Activated CD4-positive, alpha-beta T cell treated with anti-CD3 and anti-CD28 coated beads, Interleukin-2, Interleukin-6, amounts not matched to agents 100 ng/mL and 50 ng/mL, durations not matched to agents 16 hours and 8 hours (primary cell): ENCODE data around the gene MYBL2.
A peak's percentile ranks its signal among the peaks of the same experiment; 100 is the strongest.
"Not testable (repeated sequence)": the region's sequence is repeated elsewhere in the genome, so short reads cannot be mapped to it uniquely, and the experiment has no call there.

Experiments
- DNase-seq: peaks from one replicate; pipeline ENCODE4 v3.0.0-alpha.2; 2020

Gene MYBL2

DNA sequence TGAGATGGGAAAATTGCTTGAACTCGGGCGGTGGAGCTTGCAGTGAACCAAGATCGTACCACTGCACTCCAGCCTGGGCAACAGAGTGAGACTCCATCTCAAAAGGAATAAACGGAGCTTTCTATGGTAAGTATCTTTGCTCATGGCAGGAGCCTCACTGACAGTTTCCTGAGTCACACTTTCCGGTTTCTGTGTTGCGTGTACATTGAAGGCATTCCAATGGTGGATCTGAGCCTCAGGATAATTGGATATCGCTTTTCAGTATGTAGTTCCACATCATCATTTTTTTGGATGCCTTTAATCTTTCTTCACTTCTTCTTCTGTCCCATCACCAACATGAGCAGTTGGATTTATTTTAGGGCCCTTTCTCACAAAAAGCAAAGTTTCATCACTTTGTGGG lies 88.5 kb downstream of the MYBL2 start:
- DNase-seq, result no peak

DNA sequence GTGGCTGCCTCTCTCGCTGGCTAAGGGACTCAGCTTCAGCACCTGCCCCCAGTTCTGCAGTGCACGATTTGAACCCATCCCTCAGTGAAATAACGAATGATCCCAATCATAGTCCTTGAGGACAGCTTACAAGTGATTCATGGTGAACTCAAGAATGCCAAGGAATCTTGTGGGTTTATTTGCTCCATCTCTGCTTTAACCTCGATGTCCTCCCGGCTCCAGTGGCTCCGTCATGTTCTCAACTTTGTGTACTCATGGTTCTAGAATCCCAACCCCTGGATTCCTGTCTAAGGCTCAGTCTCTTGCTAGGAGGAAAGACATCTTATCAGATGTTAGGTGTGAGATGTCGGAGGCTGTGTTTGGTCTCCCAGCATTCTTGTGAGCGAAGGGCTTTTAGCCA lies 88.9 kb downstream of the MYBL2 start:
- DNase-seq, result no peak

DNA sequence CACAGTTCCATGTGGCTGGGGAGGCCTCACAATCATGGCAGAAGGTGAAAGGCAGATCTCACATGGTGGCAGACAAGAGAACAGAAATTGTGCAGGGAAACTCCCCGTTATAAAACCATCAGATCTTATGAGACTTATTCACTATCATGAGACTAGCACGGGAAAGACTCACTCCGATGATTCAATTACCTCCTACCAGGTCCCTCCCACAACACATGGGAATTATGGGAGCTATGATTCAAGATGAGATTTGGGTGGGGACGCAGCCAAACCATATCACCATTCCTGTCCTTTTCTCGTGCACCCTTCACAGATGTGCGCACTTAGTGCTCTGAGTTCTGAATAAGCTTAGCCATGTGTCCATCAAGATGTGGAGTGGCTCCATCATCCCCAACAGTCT lies 91.0 kb downstream of the MYBL2 start:
- DNase-seq, result not testable (repeated sequence)

DNA sequence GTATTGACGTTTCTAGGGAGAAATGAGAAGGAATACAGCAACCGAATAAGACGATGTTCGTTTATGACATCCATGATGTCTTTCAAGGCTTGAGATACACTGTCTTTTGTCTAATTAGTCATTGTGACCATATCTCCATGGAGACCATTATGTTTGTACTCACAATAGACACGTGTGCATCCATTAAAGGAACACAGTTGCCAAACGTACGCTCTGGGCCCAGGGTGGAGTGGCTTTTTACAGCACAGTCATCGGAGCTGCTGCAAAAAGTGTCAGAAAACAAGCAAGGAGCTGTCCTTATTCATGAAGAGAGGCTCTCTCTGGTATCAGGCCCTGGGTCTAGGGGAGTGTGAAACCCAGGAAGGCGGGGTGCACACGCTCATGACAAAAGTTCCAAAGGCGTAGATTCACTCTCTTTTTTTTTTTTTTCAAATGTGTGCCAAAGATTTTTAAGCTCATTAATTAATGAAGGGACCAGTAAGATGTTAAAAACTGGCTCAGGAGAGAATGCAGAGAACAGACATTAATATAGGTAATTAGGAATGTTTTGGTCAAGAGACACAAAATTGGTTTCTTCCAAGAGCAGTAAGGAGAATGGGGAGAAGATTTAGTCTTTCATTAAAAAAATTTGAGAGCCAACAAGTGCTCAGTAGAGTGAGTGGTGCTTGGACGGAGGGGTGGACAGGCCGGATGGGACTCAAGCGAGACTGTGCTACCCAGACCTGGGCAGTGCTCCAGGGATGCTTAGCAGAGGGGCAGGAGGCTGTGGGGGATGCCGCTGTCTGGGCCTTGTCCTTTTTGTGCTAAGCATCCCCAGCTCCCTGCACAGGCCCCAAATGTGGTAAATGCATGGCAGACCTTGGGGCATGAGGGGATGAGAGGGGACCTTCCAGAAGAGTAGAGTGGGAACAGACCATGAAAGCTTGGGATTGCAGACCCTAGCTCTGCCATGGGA lies 94.7 kb downstream of the MYBL2 start:
- DNase-seq, result peak; percentile 12

DNA sequence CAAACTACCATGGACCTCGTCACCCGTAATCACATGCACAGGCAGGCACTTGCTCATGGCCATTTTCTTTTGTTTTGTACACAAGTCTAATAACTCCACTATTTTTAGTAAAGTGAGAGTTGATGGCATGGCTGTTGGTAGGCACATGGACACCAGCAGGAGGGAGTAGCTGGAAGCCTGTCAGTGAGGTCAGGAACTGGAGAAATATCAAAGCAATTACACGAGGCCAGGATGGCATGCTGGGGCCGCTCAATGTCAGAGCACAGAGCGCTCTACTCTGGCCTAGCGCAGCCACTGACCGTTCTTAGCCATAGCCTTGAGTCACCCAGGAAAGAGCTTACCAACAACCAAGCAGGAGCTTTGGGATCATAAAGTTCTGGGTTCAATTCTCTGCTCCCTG lies 96.0 kb downstream of the MYBL2 start:
- DNase-seq, result no peak

DNA sequence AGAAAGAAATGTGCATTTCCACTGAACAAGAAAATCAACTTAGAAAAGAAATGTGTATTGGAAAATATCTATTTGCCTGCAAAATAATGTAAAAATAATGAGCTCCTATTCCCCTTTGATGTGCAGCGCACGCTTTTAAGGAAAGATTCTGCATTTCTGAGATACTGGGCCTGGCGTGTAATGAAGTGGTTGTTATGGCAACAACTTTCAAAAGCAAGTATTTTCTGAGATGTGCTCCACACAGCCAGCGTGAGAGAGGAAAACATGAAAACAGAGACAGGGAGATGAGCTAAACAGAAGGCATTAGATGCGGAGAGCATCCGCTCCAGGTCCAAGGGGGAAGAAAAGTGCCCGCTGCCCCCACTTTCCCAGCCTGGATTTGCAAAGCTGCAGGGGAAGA lies 99.0 kb downstream of the MYBL2 start:
- no peak for DNase-seq
